KMS-11 (cell line): ENCODE data around the gene SMCO2.

Source experiments
- H2AFZ ChIP-seq: fragments of 200-600 bp; sonication (generic); 2 replicates; pipeline ENCODE4 v1.6.1; 2016; ENCODE audit warnings: antibody characterized with exemption, mixed run types, low read depth
- H3K27ac ChIP-seq: fragments of 200-600 bp; sonication (generic); 2 replicates; pipeline ENCODE4 v1.6.1; 2016; ENCODE audit warnings: mild to moderate bottlenecking, mixed run types
- H3K27me3 ChIP-seq: fragments of 200-600 bp; sonication (generic); 2 replicates; pipeline ENCODE4 v1.6.1; 2017; ENCODE audit warnings: mild to moderate bottlenecking, low read depth, mixed run types, moderate library complexity; ENCODE audit not compliant: insufficient read depth
- H3K36me3 ChIP-seq: fragments of 200-600 bp; sonication (generic); 2 replicates; pipeline ENCODE4 v1.6.1; 2017; ENCODE audit warnings: mild to moderate bottlenecking, mixed run types; ENCODE audit not compliant: insufficient read depth
- H3K4me1 ChIP-seq: fragments of 200-600 bp; sonication (generic); 2 replicates; pipeline ENCODE4 v1.6.1; 2016; ENCODE audit warnings: mild to moderate bottlenecking, low read depth, mixed run types; ENCODE audit not compliant: poor library complexity, severe bottlenecking
- H3K4me2 ChIP-seq: fragments of 200-600 bp; sonication (generic); 2 replicates; pipeline ENCODE4 v1.7.0; 2016; ENCODE audit warnings: mild to moderate bottlenecking, mixed run types
- H3K4me3 ChIP-seq: fragments of 200-600 bp; sonication (generic); IDR thresholded peaks from 2 replicates; pipeline ENCODE4 v1.6.1; 2017; ENCODE audit warnings: low read depth, low read length, mixed read lengths; ENCODE audit not compliant: insufficient read depth
- H3K79me2 ChIP-seq: fragments of 200-600 bp; sonication (generic); 2 replicates; pipeline ENCODE4 v1.6.1; 2016; ENCODE audit warnings: low read depth, mixed run types; ENCODE audit not compliant: insufficient read depth
- H3K9ac ChIP-seq: fragments of 200-600 bp; sonication (generic); 2 replicates; pipeline ENCODE4 v1.6.1; 2016; ENCODE audit warnings: mild to moderate bottlenecking, mixed run types
- H4K20me1 ChIP-seq: fragments of 200-600 bp; sonication (generic); 2 replicates; pipeline ENCODE4 v1.6.1; 2016; ENCODE audit warnings: mild to moderate bottlenecking, mixed run types; ENCODE audit not compliant: insufficient read depth
- CTCF ChIP-seq: fragments of 200-600 bp; sonication (generic); conservative IDR thresholded peaks from 2 replicates; pipeline ENCODE4 v1.6.1; 2017; ENCODE audit warnings: low read depth, mild to moderate bottlenecking, antibody characterized with exemption, low read length, moderate library complexity, mixed read lengths

Gene SMCO2

GRCh38 chr12:27491226-27491625 lies 44.7 kb downstream of the SMCO2 start:
- Histone ChIP-seq H3K4me3 (no peak overlapping the region), H3K27ac (no peak overlapping the region), H3K4me2 (no peak overlapping the region), H3K27me3 (no peaks in the 10 kb centered on the region), H2AFZ (no peak overlapping the region), H3K9ac (no peak overlapping the region), H3K4me1 (no peaks in the 10 kb centered on the region), H4K20me1 (no peaks in the 10 kb centered on the region), H3K36me3 (no peaks in the 10 kb centered on the region), H3K79me2 (no peaks in the 10 kb centered on the region)
- no peak for TF ChIP-seq CTCF

GRCh38 chr12:27493260-27493940 lies 46.9 kb downstream of the SMCO2 start:
- H2AFZ ChIP-seq, result no peak overlapping the region
- no peaks in the 10 kb centered on the region for H3K4me1 ChIP-seq
- H3K27me3 ChIP-seq, result no peaks in the 10 kb centered on the region

GRCh38 chr12:27497446-27497845 lies 50.9 kb downstream of the SMCO2 start:
- Histone ChIP-seq H3K4me1 (no peaks in the 10 kb centered on the region), H3K36me3 (no peaks in the 10 kb centered on the region), H3K27ac (no peak overlapping the region), H3K27me3 (no peaks in the 10 kb centered on the region), H2AFZ (no peak overlapping the region), H4K20me1 (no peaks in the 10 kb centered on the region), H3K4me2 (no peak overlapping the region), H3K9ac (no peak overlapping the region), H3K79me2 (no peaks in the 10 kb centered on the region), H3K4me3 (no peak overlapping the region)
- TF ChIP-seq CTCF, result no peak

More at GRCh38 chr12:27493260-27493940, 46.9 kb downstream of the SMCO2 start:
- no peak overlapping the region for H3K4me2 ChIP-seq
- H3K27ac ChIP-seq, result no peak overlapping the region
- H4K20me1 ChIP-seq, result no peaks in the 10 kb centered on the region
- no peak overlapping the region for H3K4me3 ChIP-seq
- H3K36me3 ChIP-seq, result no peaks in the 10 kb centered on the region
- TF ChIP-seq CTCF, result no peak
- no peak overlapping the region for H3K9ac ChIP-seq
- H3K79me2 ChIP-seq, result no peaks in the 10 kb centered on the region

GRCh38 chr12:27498149-27498548 lies 51.6 kb downstream of the SMCO2 start:
- H3K9ac ChIP-seq, result no peak overlapping the region
- no peak overlapping the region for H3K27ac ChIP-seq
- H4K20me1 ChIP-seq, result no peaks in the 10 kb centered on the region
- no peak for TF ChIP-seq CTCF
- H3K4me2 ChIP-seq, result no peak overlapping the region
- H3K36me3 ChIP-seq, result no peaks in the 10 kb centered on the region
- no peaks in the 10 kb centered on the region for H3K4me1 ChIP-seq
- no peaks in the 10 kb centered on the region for H3K27me3 ChIP-seq
- no peak overlapping the region for H2AFZ ChIP-seq
- H3K4me3 ChIP-seq, result no peak overlapping the region
- no peaks in the 10 kb centered on the region for H3K79me2 ChIP-seq
